Hepatic stellate cell (primary cell): ENCODE data around the gene TOR1B.
"Not testable (repeated sequence)": the region's sequence is repeated elsewhere in the genome, so short reads cannot be mapped to it uniquely, and the experiment has no call there.

Source experiments
- DNase-seq: peaks from one replicate; pipeline ENCODE4 v3.0.0; 2011; ENCODE audit warnings: low spot score

Gene TOR1B, protein sequence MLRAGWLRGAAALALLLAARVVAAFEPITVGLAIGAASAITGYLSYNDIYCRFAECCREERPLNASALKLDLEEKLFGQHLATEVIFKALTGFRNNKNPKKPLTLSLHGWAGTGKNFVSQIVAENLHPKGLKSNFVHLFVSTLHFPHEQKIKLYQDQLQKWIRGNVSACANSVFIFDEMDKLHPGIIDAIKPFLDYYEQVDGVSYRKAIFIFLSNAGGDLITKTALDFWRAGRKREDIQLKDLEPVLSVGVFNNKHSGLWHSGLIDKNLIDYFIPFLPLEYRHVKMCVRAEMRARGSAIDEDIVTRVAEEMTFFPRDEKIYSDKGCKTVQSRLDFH

DNA sequence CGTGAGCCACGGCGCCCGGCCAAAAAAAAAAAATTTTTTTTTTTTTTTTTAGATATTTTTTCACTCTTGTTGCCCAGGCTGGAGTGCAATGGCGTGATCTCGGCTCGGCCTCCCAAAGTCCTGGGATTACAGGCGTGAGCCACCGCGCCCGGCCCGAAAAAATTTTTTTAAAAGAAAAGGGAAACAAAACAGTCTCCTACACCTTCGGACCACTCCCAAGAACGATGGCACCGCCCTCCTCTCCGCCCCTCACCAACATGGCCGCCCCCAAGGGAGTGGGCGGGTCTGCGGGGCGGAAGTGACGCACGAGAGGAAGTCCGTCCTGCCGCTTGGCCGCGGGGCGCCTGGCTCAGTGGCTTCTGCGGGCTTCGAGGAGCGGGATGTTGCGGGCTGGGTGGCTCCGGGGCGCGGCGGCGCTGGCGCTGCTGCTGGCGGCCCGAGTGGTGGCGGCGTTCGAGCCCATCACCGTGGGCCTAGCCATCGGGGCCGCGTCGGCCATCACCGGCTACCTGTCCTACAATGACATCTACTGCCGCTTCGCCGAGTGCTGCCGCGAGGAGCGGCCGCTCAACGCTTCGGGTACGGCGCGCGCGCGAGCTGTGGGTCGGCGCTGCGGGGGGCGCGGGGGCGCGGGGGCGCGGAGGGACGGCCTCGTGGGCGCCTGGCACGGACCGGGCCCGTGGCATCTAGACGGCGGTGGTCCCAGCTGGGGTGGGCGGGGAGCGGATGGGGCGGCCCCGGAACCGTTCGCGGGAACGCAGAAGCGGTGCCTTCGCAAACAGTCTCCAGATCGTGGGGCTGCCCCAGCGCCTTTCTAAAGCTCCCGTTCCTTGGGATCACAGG lies at the start of gene TOR1B:
Gene TOR1B (plus strand): TSS at position 352 of the 843 bp plus-strand sequence. CDS start 29 bp downstream, at position 381.
- DNase-seq: peak; percentile 82

DNA sequence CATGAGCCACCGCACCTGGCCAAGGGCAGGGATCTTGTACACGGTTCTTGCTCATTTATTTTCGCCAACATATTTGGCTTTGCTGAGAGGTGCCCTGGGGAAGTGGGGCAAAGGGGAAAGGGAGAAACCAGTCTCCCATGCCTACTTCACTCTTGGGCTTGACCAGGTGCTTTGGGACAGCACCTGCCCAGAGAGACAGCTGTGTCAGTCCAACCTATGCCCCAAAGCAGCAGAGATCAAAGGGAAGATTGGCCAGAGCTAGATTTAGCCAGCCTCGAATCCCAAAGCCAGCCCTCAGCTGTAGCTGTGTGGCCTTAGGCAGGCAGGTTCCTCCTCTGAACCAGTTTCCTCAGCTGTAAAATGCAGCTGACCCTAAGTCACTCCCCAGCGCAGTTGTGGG lies 47.8 kb upstream of the TOR1B start:
- DNase-seq: no peak

GRCh38 chr9:129756191-129756590 lies 46.8 kb upstream of the TOR1B start:
- DNase-seq: no peak

DNA sequence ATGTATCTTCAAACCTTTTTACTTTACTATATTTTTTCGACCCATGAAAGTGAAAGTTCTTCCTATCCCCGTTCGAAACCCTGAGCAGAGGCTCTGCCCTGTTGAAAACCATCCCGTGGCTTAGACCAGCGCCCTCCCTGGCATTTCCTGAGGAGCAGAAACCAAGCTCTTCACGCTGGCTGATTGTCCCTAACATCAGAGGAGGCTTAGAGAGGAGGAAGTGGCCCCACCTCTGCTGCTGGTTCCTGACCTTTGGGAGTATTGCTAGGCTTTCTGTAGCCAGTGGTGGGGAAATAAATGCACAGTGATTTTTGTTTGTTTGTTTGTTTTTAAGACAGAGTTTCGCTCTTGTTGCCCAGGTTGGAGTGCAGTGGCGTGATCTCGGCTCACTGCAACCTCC lies 45.9 kb upstream of the TOR1B start:
- DNase-seq: no peak

DNA sequence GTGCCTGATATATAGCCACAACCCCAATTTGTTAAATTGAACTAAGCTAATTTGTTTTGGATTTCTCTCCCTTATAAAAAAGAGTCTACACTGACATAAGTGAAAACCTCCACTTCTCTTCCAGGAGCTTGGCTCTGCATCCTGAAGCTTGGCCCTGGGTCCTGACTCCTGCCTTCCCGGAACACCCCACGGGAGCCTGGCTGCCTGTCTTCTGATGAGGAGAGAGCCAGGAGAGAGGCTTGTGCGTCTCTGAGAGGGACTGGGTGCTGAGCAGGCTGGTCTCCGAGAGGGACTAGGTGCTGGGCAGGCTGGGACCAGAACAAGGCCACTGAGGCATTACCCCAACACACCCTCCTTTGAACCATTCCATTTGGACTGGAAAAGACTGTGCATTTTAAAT lies 43.7 kb upstream of the TOR1B start:
- no peak for DNase-seq

- DNase-seq: no peak
Measured at GRCh38 chr9:129759804-129760502, 43.0 kb upstream of the TOR1B start.

DNA sequence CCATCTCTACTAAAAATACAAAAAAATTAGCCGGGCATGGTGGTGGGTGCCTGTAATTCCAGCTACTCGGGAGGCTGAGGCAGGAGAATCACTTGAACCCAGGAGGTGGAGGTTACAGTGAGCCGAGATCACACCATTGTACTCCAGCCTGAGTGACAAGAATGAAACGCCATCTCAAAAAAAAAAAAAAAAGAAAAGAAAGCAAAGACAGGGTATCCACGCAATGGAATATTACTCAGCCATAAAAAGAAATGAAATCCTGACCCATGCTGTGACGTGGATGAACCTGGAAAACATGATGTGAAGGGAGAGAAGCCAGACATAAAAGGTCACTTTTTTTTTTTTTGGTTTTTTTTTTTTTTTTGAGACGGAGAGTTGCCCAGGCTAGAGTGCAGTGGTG lies 42.2 kb upstream of the TOR1B start:
- not testable (repeated sequence) for DNase-seq

- DNase-seq: peak; percentile 66
Measured at GRCh38 chr9:129761293-129761900, 41.6 kb upstream of the TOR1B start.

DNA sequence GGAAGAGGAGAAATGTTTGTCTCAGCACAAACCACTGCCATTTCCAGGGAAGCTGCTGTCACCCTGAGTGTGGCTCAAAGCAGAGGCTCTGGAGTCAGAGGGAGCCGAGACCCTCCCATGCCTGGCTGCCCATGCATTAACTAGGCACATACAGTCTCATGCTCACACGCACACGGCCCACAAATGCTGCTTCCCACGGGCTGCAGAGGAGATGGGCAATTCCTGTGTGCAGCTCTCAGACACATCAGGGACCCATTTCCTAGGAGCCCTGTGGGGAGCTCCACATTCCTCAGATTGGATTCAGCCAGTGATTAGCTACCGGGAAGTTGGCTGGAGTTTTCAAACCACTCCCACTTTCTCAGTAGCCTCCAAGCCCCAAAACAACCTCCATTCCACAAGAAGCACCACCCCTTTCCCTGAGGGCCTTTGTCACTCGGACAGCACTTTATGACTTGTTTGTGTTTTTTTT lies 41.0 kb upstream of the TOR1B start:
- peak; percentile 68 for DNase-seq

DNA sequence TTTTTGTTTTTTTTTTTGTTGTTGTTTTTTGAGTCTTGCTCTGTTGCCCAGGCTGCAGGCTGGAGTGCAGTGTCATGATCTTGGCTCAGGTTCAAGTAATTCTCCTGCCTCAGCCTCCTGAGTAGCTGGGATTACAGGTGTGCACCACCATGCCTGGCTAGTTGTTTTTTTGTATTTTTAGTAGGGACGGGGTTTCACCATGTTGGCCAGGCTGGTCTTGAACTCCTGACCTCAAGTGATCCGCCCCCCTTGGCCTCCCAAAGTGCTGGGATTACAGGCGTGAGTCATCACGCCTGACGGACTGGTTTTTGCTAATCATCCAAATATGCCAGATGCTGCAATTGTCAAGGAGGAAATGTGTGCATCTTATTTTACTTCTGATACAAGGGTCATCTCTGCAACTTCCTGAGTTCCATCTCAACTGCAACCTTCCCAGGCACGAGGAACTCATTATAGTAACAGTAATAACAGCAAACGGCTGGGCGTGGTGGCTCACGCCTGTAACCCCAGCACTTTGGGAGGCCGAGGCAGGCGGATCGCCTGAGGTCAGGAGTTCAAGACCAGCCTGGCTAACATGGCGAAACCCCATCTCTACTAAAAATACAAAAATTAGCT lies 40.5 kb upstream of the TOR1B start:
- DNase-seq: not testable (repeated sequence)

DNA sequence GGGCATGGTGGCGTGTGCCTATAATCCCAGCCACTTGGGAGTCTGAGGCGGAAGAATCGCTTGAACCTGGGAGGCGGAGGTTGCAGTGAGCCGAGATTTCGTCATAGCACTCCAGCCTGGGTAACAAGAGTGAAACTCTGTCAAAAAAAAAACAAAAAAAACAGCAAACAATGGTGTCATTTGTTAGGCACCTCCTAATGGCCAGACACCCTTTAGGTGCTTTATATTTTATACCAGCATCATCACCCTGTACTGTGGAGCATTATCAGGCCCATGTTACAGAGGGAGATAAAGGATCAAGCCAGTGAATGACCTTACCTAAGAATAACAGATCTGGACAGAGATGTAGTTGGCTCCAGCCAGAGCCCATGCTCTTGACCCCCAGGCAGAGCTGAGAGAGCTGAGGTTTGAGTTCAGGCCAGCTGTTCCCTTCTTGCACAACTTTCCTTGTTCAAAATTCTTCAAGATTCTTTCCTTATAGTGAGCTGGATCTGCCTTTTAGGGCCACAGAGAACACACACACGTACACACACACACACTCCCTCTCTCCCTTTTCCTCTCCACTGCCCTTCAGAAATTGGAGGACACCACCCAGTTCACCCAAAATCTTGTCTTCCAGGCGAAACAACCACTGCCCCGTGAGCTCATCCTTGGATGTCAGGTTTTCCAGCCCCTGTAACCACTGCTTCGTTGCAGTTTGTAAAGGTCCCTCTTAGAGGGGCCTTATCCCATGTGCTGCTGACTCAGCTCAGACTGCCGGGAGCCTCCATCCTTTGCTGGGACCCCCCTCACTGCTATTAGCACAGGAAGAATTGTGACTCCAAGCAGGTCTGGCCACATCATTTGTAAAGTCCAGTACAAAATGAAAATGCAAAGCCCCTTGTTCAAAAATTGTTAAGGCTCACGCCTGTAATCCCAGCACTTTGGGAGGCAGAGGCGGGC lies 39.7 kb upstream of the TOR1B start:
- DNase-seq: no peak

DNA sequence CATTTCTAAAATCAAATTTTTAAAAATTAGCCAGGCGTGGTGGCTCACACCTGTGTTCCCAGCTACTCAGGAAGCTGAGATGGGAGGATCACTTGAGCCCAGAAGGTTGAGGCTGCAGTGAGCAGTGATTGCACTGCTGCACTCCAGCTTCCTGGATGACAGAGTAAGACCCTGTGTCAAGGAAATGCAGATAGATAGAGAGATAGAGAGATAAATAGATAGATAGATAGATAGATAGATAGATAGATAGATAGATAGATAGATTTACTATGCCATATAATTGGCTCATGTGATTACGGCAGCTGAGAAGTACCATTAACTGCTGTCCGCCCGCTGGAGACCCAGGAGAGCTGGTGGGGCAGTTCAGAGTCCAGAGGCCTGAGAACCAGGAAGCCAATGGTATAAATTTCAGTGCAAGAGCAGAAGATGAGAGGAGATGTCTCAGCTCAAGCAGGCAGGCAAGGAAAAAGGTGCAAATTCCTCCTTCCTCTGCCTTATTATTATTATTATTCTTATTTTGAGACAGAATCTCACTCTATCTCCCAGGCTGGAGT lies 37.1 kb upstream of the TOR1B start:
- no peak for DNase-seq

GRCh38 chr9:129768486-129768885 lies 34.5 kb upstream of the TOR1B start:
- DNase-seq: no peak

DNA sequence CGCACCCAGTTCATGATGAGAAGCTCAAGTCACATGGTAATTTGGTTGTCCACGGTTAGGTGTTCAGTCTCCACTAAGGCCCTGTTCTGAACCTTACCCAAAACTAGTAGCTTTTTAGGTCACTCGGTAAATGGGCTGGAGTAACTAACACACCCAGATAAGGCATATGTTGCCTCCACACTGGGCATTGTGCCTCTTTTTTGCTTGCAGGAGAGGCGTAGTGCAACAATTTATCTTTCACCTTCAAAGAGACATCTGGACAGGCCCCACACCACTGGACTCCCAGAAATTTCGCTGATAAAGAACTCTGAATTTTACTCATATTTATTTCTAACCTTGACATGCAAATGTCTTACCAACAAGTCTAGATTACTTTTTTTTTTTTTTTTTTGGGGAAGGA lies 33.3 kb upstream of the TOR1B start:
- no peak for DNase-seq

DNA sequence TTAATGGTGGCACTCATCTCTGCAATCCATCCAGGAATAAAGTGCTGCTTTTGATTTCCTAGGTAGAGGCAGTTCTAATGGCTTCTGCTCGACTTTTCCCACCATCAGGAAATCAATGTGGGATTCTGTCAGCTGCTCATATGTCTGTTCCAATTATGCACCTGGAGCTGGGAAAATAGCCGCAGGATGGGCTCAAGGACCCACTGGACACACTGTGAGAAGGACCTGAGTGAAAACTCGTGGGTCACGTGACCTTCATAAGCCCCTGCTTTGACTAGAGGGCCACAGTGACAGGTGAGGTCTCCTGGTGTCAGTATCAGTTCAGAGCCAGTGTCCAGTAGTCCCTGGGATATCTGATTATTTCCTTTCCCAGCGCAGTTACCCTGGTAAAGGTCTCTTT lies 32.2 kb upstream of the TOR1B start:
- DNase-seq: no peak

DNA sequence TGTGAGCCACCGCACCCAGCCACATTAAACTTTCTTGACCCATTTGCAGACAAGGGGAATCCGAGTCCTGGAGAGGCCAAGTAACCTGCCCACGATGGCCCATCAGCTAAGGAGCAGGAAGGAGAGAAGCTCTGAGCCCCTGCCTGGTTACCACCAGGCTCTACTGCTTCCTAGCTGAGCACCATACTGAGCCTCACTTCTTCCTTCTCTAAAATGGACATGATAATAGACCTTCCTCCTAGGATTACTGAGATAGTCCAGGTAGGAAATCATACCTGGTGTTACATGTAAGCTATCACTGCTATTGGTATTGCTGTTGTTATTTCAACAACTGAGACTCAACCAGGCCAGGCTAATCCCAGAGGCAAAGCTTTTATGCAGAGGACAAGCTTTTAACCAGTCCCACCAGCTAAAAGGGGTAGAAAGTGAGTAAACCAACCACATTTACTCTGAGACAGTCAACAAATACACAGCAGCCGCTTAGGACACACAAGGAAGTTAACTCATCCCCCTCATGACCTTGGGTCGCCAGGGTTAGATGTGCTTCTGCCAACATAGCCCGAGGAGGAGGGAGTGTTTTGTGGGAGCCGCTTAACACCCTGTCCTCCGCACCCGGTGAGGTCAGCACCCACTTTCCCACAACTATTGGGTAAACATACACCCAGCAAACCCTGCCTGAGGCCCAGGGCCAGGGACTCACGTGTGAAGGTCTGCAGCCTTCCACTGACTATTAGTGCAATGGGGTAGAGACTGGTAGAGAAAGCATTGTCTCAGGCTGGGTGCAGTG lies 29.5 kb upstream of the TOR1B start:
- no peak for DNase-seq

GRCh38 chr9:129774791-129775447 lies 28.1 kb upstream of the TOR1B start:
- no peak for DNase-seq

DNA sequence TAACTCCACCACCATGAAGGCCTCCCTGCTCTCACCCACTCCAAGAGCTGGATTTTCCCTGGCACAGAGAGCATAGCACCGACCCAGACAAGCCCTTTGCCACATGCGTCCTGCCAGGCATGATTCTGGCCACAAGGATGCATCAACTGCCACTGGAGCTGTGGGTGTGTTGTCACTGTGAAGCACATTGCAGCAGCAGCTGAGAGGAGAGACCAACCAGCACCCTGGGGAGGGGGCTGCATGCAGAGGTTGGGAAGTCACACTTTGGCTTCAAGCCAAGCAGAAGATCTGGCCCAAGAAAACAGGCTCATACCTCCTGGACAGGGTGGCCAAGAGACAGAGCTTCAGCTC lies 27.6 kb upstream of the TOR1B start:
- no peak for DNase-seq

DNA sequence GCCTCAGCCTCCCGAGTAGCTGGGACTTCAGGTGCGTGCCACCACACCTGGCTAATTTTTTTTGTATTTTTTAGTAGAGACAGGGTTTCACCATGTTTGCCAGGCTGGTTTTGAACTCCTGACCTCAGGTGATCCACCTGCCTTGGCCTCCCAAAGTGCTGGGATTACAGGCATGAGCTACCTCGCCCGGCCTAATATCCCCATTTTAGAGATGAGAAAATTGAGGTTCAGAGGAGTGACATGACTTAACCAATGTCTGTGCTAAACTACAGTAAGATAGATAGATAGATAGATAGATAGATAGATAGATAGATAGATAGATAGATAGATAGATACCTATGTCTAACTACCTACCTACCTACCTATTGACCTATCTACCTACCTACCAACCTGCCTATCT lies 26.9 kb upstream of the TOR1B start:
- DNase-seq: not testable (repeated sequence)
